Measurements from ENCODE around the gene EEA1. TPM values are rescaled to one million over a fixed set of nuclear protein-coding genes. Genes with fewer than 3 reads are reported as not detected.

EEA1 gene
- total RNA-seq, 2 experiments from 2014 or later = 20.8 to 21.7 TPM

GRCh38 chr12:92905258-92905810 lies 23.8 kb downstream of the EEA1 start:
- H3K36me3 Mint-ChIP-seq (ENCODE audit: low read depth) = peaks cover 13% of the 10 kb centered on the region
- H3K27me3 Mint-ChIP-seq = no peaks in the 10 kb centered on the region
- H3K9me3 Mint-ChIP-seq = peaks cover 4% of the 10 kb centered on the region
- H3K4me3 Mint-ChIP-seq = peak overlapping the region; percentile 26
- ChIA-PET CTCF (no interaction called here), POLR2A (interaction anchor here (1.0 kb wide), 1 partner anchor 22 kb away, joined by 6 read pairs; no protein-coding TSS in a partner anchor)
- TF ChIP-seq CTCF (IDR thresholded peaks at IDR 0.05) = no peak
- peaks cover 38% of the 10 kb centered on the region for H3K4me1 Mint-ChIP-seq (ENCODE audit: low read depth)
- intact Hi-C loops (cut with micrococcal nuclease) = no loop called here
- ATAC-seq (no peak), DNase-seq (no peak)
- H3K27ac Mint-ChIP-seq = no peak overlapping the region

GRCh38 chr12:92900941-92901340 lies 28.2 kb downstream of the EEA1 start:
- Mint-ChIP-seq H3K27me3 (no peaks in the 10 kb centered on the region), H3K4me3 (no peak overlapping the region), H3K4me1 (ENCODE audit: low read depth) (peaks cover 39% of the 10 kb centered on the region), H3K27ac (no peak overlapping the region), H3K9me3 (peaks cover 1% of the 10 kb centered on the region), H3K36me3 (ENCODE audit: low read depth) (peaks cover 12% of the 10 kb centered on the region)
- ChIA-PET CTCF (no interaction called here), POLR2A (no interaction called here)
- DNase-seq = no peak
- no peak for ATAC-seq
- intact Hi-C loops (cut with micrococcal nuclease) = no loop called here
- TF ChIP-seq CTCF (IDR thresholded peaks at IDR 0.05) = no peak

- intact Hi-C loops (cut with micrococcal nuclease) = no loop called here
- Mint-ChIP-seq H3K9me3 (peaks cover 1% of the 10 kb centered on the region), H3K27me3 (no peaks in the 10 kb centered on the region), H3K36me3 (ENCODE audit: low read depth) (peaks cover 16% of the 10 kb centered on the region), H3K27ac (no peak overlapping the region), H3K4me1 (ENCODE audit: low read depth) (peaks cover 30% of the 10 kb centered on the region), H3K4me3 (no peak overlapping the region)
- ChIA-PET POLR2A (no interaction called here), CTCF (interaction anchor here (1.0 kb wide), 1 partner anchor 21 kb away, joined by 3 read pairs; no protein-coding TSS in a partner anchor)
- ATAC-seq = no peak
- TF ChIP-seq CTCF (IDR thresholded peaks at IDR 0.05) = no peak
- DNase-seq = no peak
Observed at GRCh38 chr12:92899386-92900001, 29.6 kb downstream of the EEA1 start.

- TF ChIP-seq CTCF (IDR thresholded peaks at IDR 0.05) = no peak
- CTCF ChIA-PET = interaction anchor here (1.0 kb wide), 1 partner anchor 20 kb away, joined by 3 read pairs; no protein-coding TSS in a partner anchor
- H3K4me3 Mint-ChIP-seq = no peak overlapping the region
- ATAC-seq = peak; percentile 61
- H3K27ac Mint-ChIP-seq = peak overlapping the region; percentile 0
- peaks cover 16% of the 10 kb centered on the region for H3K36me3 Mint-ChIP-seq (ENCODE audit: low read depth)
- peaks cover 31% of the 10 kb centered on the region for H3K4me1 Mint-ChIP-seq (ENCODE audit: low read depth)
- intact Hi-C loops (cut with micrococcal nuclease) = no loop called here
- POLR2A ChIA-PET = no interaction called here
- DNase-seq = no peak
- H3K27me3 Mint-ChIP-seq = no peaks in the 10 kb centered on the region
- H3K9me3 Mint-ChIP-seq = peaks cover 1% of the 10 kb centered on the region
Observed at GRCh38 chr12:92898755-92899154, 30.3 kb downstream of the EEA1 start.

- peaks cover 1% of the 10 kb centered on the region for H3K9me3 Mint-ChIP-seq
- no peak for TF ChIP-seq CTCF (IDR thresholded peaks at IDR 0.05)
- no peak for ATAC-seq
- intact Hi-C loops (cut with micrococcal nuclease) = no loop called here
- H3K4me1 Mint-ChIP-seq (ENCODE audit: low read depth) = peaks cover 36% of the 10 kb centered on the region
- peaks cover 16% of the 10 kb centered on the region for H3K36me3 Mint-ChIP-seq (ENCODE audit: low read depth)
- ChIA-PET POLR2A (no interaction called here), CTCF (no interaction called here)
- no peak overlapping the region for H3K27ac Mint-ChIP-seq
- no peak overlapping the region for H3K4me3 Mint-ChIP-seq
- no peak for DNase-seq
- no peaks in the 10 kb centered on the region for H3K27me3 Mint-ChIP-seq
Observed at GRCh38 chr12:92897844-92898243, 31.3 kb downstream of the EEA1 start.
